ENCODE measurements around the gene STX19. TPM values are rescaled to one million over a fixed set of nuclear protein-coding genes. Genes with fewer than 3 reads are reported as not detected.
A peak's percentile ranks its signal among the peaks of the same experiment; 100 is the strongest.

The STX19 gene
- total and polyA plus RNA-seq, 9 donors = 0.04 to 1.1 (median 0.18) TPM; not detected in 2

DNA sequence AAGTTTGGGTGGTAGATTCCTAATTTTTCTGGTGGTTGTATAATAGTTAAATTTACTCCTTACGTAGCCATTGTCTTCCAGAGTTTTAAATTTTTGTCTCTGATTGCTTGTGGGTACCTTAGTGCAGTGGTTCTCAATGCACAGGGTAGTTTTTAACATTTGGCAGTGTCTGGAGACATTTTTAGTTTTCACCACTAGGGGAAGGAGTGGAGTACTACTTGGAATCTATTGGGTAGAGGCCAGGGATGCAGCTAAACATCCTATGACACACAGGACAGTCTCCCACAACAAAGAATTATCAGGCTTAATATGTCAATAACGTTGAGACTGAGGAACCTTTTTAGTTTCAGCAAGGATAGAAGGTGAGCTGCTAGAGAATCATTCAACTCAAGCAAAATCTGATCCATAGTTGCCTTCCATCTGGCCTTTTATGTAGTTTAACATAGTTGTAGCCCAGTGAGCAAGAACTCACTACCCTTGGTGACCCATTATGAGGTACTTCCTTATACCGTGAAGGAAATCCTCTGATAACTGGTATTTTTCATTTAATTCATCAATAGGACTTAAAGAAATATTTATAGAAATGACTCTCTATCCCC, 8.6 kb upstream of the STX19 start:
- H3K27me3 ChIP-seq (ENCODE audit: control insufficient read depth, insufficient read depth, low read length) = no peaks in the 10 kb centered on the region
- H3K9me3 ChIP-seq (replicated peaks; ENCODE audit: control insufficient read depth, low read depth, low read length) = no peaks in the 10 kb centered on the region
- no peaks in the 10 kb centered on the region for H3K4me1 ChIP-seq (ENCODE audit: control insufficient read depth, insufficient read depth, low read length)
- DNase-seq = peak; percentile 29
- WGBS (ENCODE audit: insufficient coverage) = no CpG with 5 or more reads among the region's 3 CpGs
- H3K4me3 ChIP-seq (ENCODE audit: low read length) = no peak overlapping the region
- no peak overlapping the region for H3K27ac ChIP-seq (ENCODE audit: low read length)
- peaks cover 2% of the 10 kb centered on the region for H3K36me3 ChIP-seq (ENCODE audit: control insufficient read depth, insufficient read depth, low read length)

DNA sequence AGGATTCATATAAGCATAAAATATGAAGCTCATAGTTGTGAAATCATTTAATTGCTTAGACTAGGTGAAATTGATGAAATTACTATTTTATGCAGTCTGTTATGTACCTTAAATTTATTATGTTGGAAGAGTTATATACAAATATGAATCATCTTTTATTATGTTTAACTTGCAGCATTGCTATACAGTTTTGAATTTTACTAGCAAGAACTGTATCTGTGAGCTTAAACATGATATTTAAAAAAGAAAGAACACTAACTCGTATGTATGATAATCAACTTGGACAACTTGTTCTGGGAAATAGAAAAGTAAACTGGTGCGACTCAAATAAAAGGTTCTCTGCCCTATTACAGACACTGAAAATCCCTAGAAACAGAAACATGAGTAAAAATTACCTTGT, 1.8 kb downstream of the STX19 start:
- DNase-seq = no peak
- no peak overlapping the region for H3K4me3 ChIP-seq (ENCODE audit: low read length)
- H3K27ac ChIP-seq (ENCODE audit: low read length) = no peak overlapping the region
- no CpG with 5 or more reads among the region's 2 CpGs for whole genome bisulfite sequencing (ENCODE audit: insufficient coverage)
- H3K9me3 ChIP-seq (replicated peaks; ENCODE audit: control insufficient read depth, low read depth, low read length) = no peaks in the 10 kb centered on the region
- H3K4me1 ChIP-seq (ENCODE audit: control insufficient read depth, insufficient read depth, low read length) = no peaks in the 10 kb centered on the region
- no peaks in the 10 kb centered on the region for H3K27me3 ChIP-seq (ENCODE audit: control insufficient read depth, insufficient read depth, low read length)
- no peaks in the 10 kb centered on the region for H3K36me3 ChIP-seq (ENCODE audit: control insufficient read depth, insufficient read depth, low read length)

DNA sequence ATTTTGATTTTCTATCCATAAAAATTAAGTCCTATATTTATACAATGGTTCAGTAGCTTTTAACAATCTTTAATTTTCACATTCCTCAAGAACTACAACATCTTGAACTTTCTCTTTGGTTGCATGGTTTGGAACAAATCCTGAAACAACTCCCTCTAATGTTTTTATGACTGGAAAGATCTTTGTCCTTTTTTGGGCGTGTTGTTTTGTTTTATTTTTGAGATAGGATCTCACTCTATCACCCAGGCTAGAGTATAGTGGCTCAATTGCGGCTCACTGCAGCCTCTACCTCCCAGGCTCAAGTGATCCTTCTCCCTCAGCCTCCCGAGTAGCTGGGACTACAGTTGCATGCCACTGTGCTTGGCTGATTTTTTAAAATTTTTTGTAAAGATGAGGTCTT, 4.0 kb downstream of the STX19 start:
- no CpG with 5 or more reads among the region's 3 CpGs for WGBS (ENCODE audit: insufficient coverage)
- no peaks in the 10 kb centered on the region for H3K4me1 ChIP-seq (ENCODE audit: control insufficient read depth, insufficient read depth, low read length)
- no peaks in the 10 kb centered on the region for H3K9me3 ChIP-seq (replicated peaks; ENCODE audit: control insufficient read depth, low read depth, low read length)
- peak; percentile 5 for DNase-seq
- no peaks in the 10 kb centered on the region for H3K36me3 ChIP-seq (ENCODE audit: control insufficient read depth, insufficient read depth, low read length)
- no peak overlapping the region for H3K27ac ChIP-seq (ENCODE audit: low read length)
- H3K4me3 ChIP-seq (ENCODE audit: low read length) = no peak overlapping the region
- no peaks in the 10 kb centered on the region for H3K27me3 ChIP-seq (ENCODE audit: control insufficient read depth, insufficient read depth, low read length)

DNA sequence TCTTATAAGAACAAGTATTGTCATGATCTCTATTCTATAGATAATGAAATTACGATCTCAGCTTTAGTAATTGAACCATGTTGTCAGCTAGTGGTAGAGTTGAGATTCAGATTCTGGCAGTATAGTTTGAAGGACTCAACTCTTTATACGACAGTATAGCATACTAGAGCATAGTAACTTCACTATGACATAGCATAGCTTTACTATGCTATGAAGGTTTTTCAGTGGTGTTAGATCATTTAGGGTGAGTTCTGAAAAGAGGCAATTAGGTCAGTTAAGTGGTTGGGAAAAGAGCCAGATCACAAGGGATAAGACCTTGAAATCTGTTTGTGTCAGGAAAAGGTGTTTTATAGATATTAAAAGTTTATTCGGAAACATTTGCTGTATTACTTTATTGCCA, 8.1 kb downstream of the STX19 start:
- DNase-seq = no peak
- Histone ChIP-seq H3K27ac (ENCODE audit: low read length) (no peak overlapping the region), H3K36me3 (ENCODE audit: control insufficient read depth, insufficient read depth, low read length) (no peaks in the 10 kb centered on the region), H3K4me3 (ENCODE audit: low read length) (no peak overlapping the region), H3K9me3 (replicated peaks; ENCODE audit: control insufficient read depth, low read depth, low read length) (no peaks in the 10 kb centered on the region), H3K4me1 (ENCODE audit: control insufficient read depth, insufficient read depth, low read length) (no peaks in the 10 kb centered on the region), H3K27me3 (ENCODE audit: control insufficient read depth, insufficient read depth, low read length) (no peaks in the 10 kb centered on the region)
- no CpG with 5 or more reads among the region's 3 CpGs for WGBS (ENCODE audit: insufficient coverage)

DNA sequence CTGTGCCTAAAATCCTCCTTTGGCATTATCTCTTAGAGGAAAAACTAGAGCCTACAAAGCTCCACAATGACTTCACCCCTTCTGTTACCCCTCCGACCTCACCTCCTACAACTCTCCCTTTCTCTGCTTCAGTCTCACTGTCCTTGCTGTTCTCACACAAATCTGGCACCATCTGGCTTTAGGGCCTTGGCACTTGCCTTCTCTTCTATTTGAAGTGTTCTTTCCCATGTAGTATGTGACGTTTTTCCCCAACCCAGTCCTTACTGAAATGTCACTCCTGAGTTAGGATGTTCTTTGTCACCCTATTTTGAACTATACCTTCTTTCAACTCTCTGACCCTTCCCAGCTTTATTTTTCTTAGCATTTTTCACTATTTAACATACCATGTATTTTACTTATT, 8.7 kb downstream of the STX19 start:
- WGBS (ENCODE audit: insufficient coverage) = 80% methylated on average over 1 of the region's 2 CpGs
- H3K27me3 ChIP-seq (ENCODE audit: control insufficient read depth, insufficient read depth, low read length) = no peaks in the 10 kb centered on the region

DNA sequence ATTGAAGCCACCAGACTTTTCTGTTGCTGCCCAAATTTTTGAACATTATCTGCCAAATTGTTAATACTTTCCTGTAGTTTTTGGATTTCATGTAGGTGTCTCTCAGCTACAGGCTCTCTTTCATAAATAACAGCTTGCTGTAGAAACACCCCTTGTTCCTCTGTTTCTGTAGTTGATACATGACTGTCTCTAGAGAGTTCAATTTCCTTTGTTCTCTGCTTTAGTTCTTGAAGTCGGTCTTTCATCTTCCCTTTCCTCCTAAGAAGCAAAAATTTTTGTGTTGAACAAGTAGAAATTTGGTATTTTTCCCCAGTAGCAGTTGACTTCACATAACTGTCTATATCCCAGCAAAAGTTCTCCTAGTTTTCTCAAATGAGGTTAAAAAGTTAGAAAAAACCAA, 13.4 kb downstream of the STX19 start:
- Histone ChIP-seq H3K4me1 (ENCODE audit: control insufficient read depth, insufficient read depth, low read length) (no peaks in the 10 kb centered on the region), H3K27ac (ENCODE audit: low read length) (no peak overlapping the region), H3K9me3 (replicated peaks; ENCODE audit: control insufficient read depth, low read depth, low read length) (no peaks in the 10 kb centered on the region), H3K36me3 (ENCODE audit: control insufficient read depth, insufficient read depth, low read length) (no peaks in the 10 kb centered on the region), H3K27me3 (ENCODE audit: control insufficient read depth, insufficient read depth, low read length) (no peaks in the 10 kb centered on the region), H3K4me3 (ENCODE audit: low read length) (no peak overlapping the region)
- no CpG with 5 or more reads among the region's 1 CpG for WGBS (ENCODE audit: insufficient coverage)
- DNase-seq = no peak

More for the DNA sequence above, 8.7 kb downstream of the STX19 start:
- H3K36me3 ChIP-seq (ENCODE audit: control insufficient read depth, insufficient read depth, low read length) = no peaks in the 10 kb centered on the region
- no peak overlapping the region for H3K4me3 ChIP-seq (ENCODE audit: low read length)
- H3K9me3 ChIP-seq (replicated peaks; ENCODE audit: control insufficient read depth, low read depth, low read length) = no peaks in the 10 kb centered on the region
- H3K4me1 ChIP-seq (ENCODE audit: control insufficient read depth, insufficient read depth, low read length) = no peaks in the 10 kb centered on the region
- no peak overlapping the region for H3K27ac ChIP-seq (ENCODE audit: low read length)
- DNase-seq = no peak

DNA sequence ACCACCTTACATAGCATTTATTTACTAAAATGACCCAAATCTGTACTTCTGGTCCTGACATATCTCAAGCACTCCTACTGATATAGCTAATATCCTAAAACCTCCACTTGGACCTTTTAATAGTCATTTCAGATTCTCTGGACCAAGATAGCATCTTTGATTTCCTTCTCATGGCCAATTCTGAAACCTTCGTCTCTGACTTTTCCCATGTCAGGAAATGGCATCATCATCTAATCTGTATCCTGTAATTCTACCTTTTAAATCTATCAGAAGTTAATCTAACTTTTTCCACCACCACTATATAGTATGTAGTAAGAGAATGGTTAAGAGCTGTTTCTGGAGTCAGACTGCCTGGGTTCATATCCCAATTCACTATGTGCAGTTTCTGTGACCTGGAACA, 16.2 kb downstream of the STX19 start:
- DNase-seq = no peak
- H3K9me3 ChIP-seq (replicated peaks; ENCODE audit: control insufficient read depth, low read depth, low read length) = no peaks in the 10 kb centered on the region
- no peak overlapping the region for H3K4me3 ChIP-seq (ENCODE audit: low read length)
- no CpG with 5 or more reads among the region's 1 CpG for WGBS (ENCODE audit: insufficient coverage)
- H3K27me3 ChIP-seq (ENCODE audit: control insufficient read depth, insufficient read depth, low read length) = no peaks in the 10 kb centered on the region
- no peaks in the 10 kb centered on the region for H3K4me1 ChIP-seq (ENCODE audit: control insufficient read depth, insufficient read depth, low read length)
- no peak overlapping the region for H3K27ac ChIP-seq (ENCODE audit: low read length)
- no peaks in the 10 kb centered on the region for H3K36me3 ChIP-seq (ENCODE audit: control insufficient read depth, insufficient read depth, low read length)

DNA sequence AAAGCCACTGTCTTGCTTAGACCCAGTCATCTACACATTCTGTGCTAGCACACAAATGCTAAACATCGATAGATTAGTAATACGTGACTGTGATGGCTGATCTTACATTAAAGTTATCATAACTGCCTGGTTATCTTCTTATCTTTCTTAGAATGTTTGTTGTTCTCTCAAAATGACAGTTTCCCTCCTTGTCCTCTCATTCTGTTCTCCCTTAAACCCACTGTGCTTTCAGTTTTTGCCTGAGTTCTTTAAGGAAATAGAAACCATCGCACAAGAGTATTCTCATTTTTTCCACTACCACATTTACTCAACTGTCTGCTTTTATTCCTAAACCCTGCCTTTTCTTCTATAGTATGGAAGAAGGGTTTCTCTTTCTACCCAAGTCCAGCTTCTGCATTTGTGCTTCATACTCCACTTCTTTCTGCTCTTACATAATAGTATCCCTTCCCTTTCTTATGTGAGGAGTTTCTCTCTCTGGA, 17.1 kb downstream of the STX19 start:
- no peak overlapping the region for H3K27ac ChIP-seq (ENCODE audit: low read length)
- H3K9me3 ChIP-seq (replicated peaks; ENCODE audit: control insufficient read depth, low read depth, low read length) = no peaks in the 10 kb centered on the region
- H3K4me1 ChIP-seq (ENCODE audit: control insufficient read depth, insufficient read depth, low read length) = no peaks in the 10 kb centered on the region
- no CpG with 5 or more reads among the region's 3 CpGs for WGBS (ENCODE audit: insufficient coverage)
- DNase-seq = peak; percentile 22
- H3K27me3 ChIP-seq (ENCODE audit: control insufficient read depth, insufficient read depth, low read length) = no peaks in the 10 kb centered on the region
- no peak overlapping the region for H3K4me3 ChIP-seq (ENCODE audit: low read length)
- no peaks in the 10 kb centered on the region for H3K36me3 ChIP-seq (ENCODE audit: control insufficient read depth, insufficient read depth, low read length)

DNA sequence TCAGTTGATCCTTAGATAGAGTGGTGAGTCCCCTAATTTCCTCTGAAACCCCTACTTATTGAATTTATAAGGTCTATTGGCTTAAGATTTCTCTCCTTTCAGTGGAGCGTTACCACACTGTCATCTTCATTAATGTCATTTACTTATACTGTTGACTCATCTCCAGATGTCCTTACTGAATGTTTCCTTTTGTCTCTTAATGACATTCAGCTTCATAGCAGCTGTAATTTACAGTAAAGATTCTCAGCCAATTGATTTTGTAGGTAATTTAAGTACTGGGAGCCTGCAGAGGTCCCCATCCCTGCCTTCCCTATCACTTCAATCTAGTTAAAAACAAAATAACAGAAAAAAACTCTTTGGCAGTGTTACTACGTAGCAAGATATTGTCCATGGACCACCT, 18.8 kb downstream of the STX19 start:
- no peak for DNase-seq
- no peaks in the 10 kb centered on the region for H3K27me3 ChIP-seq (ENCODE audit: control insufficient read depth, insufficient read depth, low read length)
- no peak overlapping the region for H3K4me3 ChIP-seq (ENCODE audit: low read length)
- no peaks in the 10 kb centered on the region for H3K4me1 ChIP-seq (ENCODE audit: control insufficient read depth, insufficient read depth, low read length)
- H3K9me3 ChIP-seq (replicated peaks; ENCODE audit: control insufficient read depth, low read depth, low read length) = no peaks in the 10 kb centered on the region
- H3K36me3 ChIP-seq (ENCODE audit: control insufficient read depth, insufficient read depth, low read length) = no peaks in the 10 kb centered on the region
- no CpG with 5 or more reads among the region's 2 CpGs for WGBS (ENCODE audit: insufficient coverage)
- H3K27ac ChIP-seq (ENCODE audit: low read length) = no peak overlapping the region

DNA sequence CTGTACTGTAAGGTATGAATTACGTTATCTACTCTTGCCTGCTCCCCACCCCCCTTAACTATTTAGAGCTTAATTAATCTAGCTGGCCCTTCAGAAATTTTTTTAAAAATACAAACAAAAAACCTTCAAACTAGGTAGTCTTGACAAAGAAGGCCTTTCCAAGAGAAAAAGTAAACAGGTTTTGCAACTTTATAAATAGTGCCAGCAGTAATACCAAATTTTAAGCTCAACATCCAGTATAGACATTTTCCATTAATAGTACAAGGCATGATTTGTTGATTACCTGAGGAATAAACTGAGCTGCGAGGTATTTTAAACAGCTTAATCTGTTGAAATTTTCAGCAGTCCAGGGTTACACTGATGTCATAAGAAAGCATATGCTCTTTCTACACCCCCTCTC, 20.1 kb downstream of the STX19 start:
- no peaks in the 10 kb centered on the region for H3K4me1 ChIP-seq (ENCODE audit: control insufficient read depth, insufficient read depth, low read length)
- H3K4me3 ChIP-seq (ENCODE audit: low read length) = no peak overlapping the region
- DNase-seq = no peak
- no CpG with 5 or more reads among the region's 2 CpGs for WGBS (ENCODE audit: insufficient coverage)
- no peak overlapping the region for H3K27ac ChIP-seq (ENCODE audit: low read length)
- H3K27me3 ChIP-seq (ENCODE audit: control insufficient read depth, insufficient read depth, low read length) = no peaks in the 10 kb centered on the region
- H3K9me3 ChIP-seq (replicated peaks; ENCODE audit: control insufficient read depth, low read depth, low read length) = no peaks in the 10 kb centered on the region
- no peaks in the 10 kb centered on the region for H3K36me3 ChIP-seq (ENCODE audit: control insufficient read depth, insufficient read depth, low read length)

Measured in muscle of leg (tissue), 11 donors.